H9 (cell line): ENCODE data around the gene TLN1. TPM values are rescaled to one million over a fixed set of nuclear protein-coding genes. Genes with fewer than 3 reads are reported as not detected.

Experiments used
- DNase-seq: peaks from one replicate; pipeline ENCODE4 v3.0.0-alpha.2; 2017
- H2AFZ ChIP-seq: one replicate; pipeline ENCODE4 v1.6.1; 2013; ENCODE audit warnings: mild to moderate bottlenecking, low read length, control low read depth, moderate library complexity
- H2AK5ac ChIP-seq: 2 replicates; pipeline ENCODE4 v1.6.1; 2013; ENCODE audit warnings: low read length, control low read depth, mixed read lengths; ENCODE audit not compliant: insufficient read length
- H2BK120ac ChIP-seq: one replicate; pipeline ENCODE4 v1.6.1; 2013; ENCODE audit warnings: low read depth, mild to moderate bottlenecking, low read length, control low read depth, inconsistent platforms; ENCODE audit not compliant: poor library complexity, severe bottlenecking
- H2BK12ac ChIP-seq: 2 replicates; pipeline ENCODE4 v1.6.1; 2013; ENCODE audit warnings: low read length, control low read depth, mixed read lengths, low read depth; ENCODE audit not compliant: insufficient read length
- H2BK15ac ChIP-seq: 2 replicates; pipeline ENCODE4 v1.6.1; 2013; ENCODE audit warnings: low read depth, low read length, control low read depth
- H2BK20ac ChIP-seq: one replicate; pipeline ENCODE4 v1.6.1; 2013; ENCODE audit warnings: low read depth, mild to moderate bottlenecking, low read length, control low read depth, inconsistent platforms; ENCODE audit not compliant: poor library complexity, severe bottlenecking
- H2BK5ac ChIP-seq: 2 replicates; pipeline ENCODE4 v1.6.1; 2013; ENCODE audit warnings: low read length, control low read depth, mixed read lengths; ENCODE audit not compliant: insufficient read length
- H3K14ac ChIP-seq: 2 replicates; pipeline ENCODE4 v1.6.1; 2013; ENCODE audit warnings: low read length, control low read depth; ENCODE audit not compliant: insufficient read depth
- H3K18ac ChIP-seq: 2 replicates; pipeline ENCODE4 v1.6.1; 2013; ENCODE audit warnings: low read depth, mild to moderate bottlenecking, mixed read lengths, low read length, control low read depth; ENCODE audit not compliant: insufficient read length
- H3K23ac ChIP-seq: 2 replicates; pipeline ENCODE4 v1.6.1; 2013; ENCODE audit warnings: low read length, control low read depth, mixed read lengths, low read depth; ENCODE audit not compliant: insufficient read length
- H3K23me2 ChIP-seq: 2 replicates; pipeline ENCODE4 v1.6.1; 2013; ENCODE audit warnings: low read depth, mild to moderate bottlenecking, mixed read lengths, low read length, control low read depth; ENCODE audit not compliant: insufficient read length, poor library complexity, severe bottlenecking
- H3K27ac ChIP-seq: 2 replicates; pipeline ENCODE4 v1.5.1; 2013; ENCODE audit warnings: low read length, control low read depth, mixed read lengths, low read depth; ENCODE audit not compliant: insufficient read length
- H3K27me3 ChIP-seq: 2 replicates; pipeline ENCODE4 v1.6.1; 2013; ENCODE audit warnings: low read length, control low read depth, inconsistent platforms; ENCODE audit not compliant: insufficient read depth
- H3K4ac ChIP-seq: 2 replicates; pipeline ENCODE4 v1.6.1; 2013; ENCODE audit warnings: low read depth, mild to moderate bottlenecking, control low read depth, inconsistent platforms, low read length, moderate library complexity
- H3K4me1 ChIP-seq: 2 replicates; pipeline ENCODE4 v1.6.1; 2013; ENCODE audit warnings: low read length, control low read depth, inconsistent platforms; ENCODE audit not compliant: insufficient read depth
- H3K4me2 ChIP-seq: 2 replicates; pipeline ENCODE4 v1.6.1; 2013; ENCODE audit warnings: low read length, control low read depth, mixed read lengths; ENCODE audit not compliant: insufficient read length, insufficient read depth
- H3K56ac ChIP-seq: 2 replicates; pipeline ENCODE4 v1.6.1; 2013; ENCODE audit warnings: low read depth, mild to moderate bottlenecking, mixed read lengths, low read length, control low read depth; ENCODE audit not compliant: insufficient read length
- H3K79me1 ChIP-seq: 2 replicates; pipeline ENCODE4 v1.6.1; 2013; ENCODE audit warnings: low read depth, mild to moderate bottlenecking, moderate library complexity, low read length, control low read depth, inconsistent platforms; ENCODE audit not compliant: insufficient read depth, poor library complexity, severe bottlenecking
- H3K79me2 ChIP-seq: 2 replicates; pipeline ENCODE4 v1.6.1; 2013; ENCODE audit warnings: low read length, control low read depth, inconsistent platforms; ENCODE audit not compliant: insufficient read depth
- H3K9ac ChIP-seq: 2 replicates; pipeline ENCODE4 v1.6.1; 2013; ENCODE audit warnings: low read length, control low read depth, mixed read lengths; ENCODE audit not compliant: insufficient read length; ENCODE audit errors: extremely low read depth
- H3K9me3 ChIP-seq: one replicate; pipeline ENCODE4 v1.6.1; 2013; ENCODE audit warnings: low read depth, low read length, inconsistent platforms; ENCODE audit not compliant: control insufficient read depth
- H3T11ph ChIP-seq: one replicate; pipeline ENCODE4 v1.6.1; 2013; ENCODE audit warnings: mild to moderate bottlenecking, low read length, control low read depth, inconsistent platforms
- H4K20me1 ChIP-seq: one replicate; pipeline ENCODE4 v1.6.1; 2013; ENCODE audit not compliant: control insufficient read depth, insufficient read length, insufficient read depth
- H4K5ac ChIP-seq: 2 replicates; pipeline ENCODE4 v1.6.1; 2013; ENCODE audit warnings: low read depth, mild to moderate bottlenecking, mixed read lengths, low read length, control low read depth; ENCODE audit not compliant: insufficient read length
- H4K8ac ChIP-seq: replicated peaks from 2 replicates; pipeline ENCODE4 v1.6.1; 2013; ENCODE audit warnings: low read length, control low read depth, mixed read lengths, low read depth; ENCODE audit not compliant: insufficient read length
- H4K91ac ChIP-seq: 2 replicates; pipeline ENCODE4 v1.6.1; 2013; ENCODE audit warnings: low read depth, mild to moderate bottlenecking, moderate library complexity, mixed read lengths, low read length, control low read depth; ENCODE audit not compliant: insufficient read length
- H3K27ac Mint-ChIP-seq, 3 experiments: 2 replicates in 2 of 3; 3 replicates in 1 of 3; pipeline ENCODE4 v1.8.0; 2020 to 2021; ENCODE audit warnings: mixed read lengths in 3 of 3, mild to moderate bottlenecking in 1 of 3, moderate library complexity in 1 of 3
- H3K27me3 Mint-ChIP-seq: 2 replicates; pipeline ENCODE4 v1.8.0; 2021; ENCODE audit warnings: low read depth, mild to moderate bottlenecking, moderate library complexity, mixed read lengths
- H3K36me3 Mint-ChIP-seq, 3 experiments: 2 replicates in 2 of 3; 3 replicates in 1 of 3; pipeline ENCODE4 v1.8.0; 2020 to 2021; ENCODE audit warnings: low read depth in 3 of 3, mixed read lengths in 3 of 3; ENCODE audit not compliant: insufficient read depth in 1 of 3
- H3K4me1 Mint-ChIP-seq, 2 experiments: 2 replicates each; pipeline ENCODE4 v1.8.0; 2020; ENCODE audit warnings: mixed read lengths in 2 of 2
- H3K4me3 Mint-ChIP-seq, 2 experiments: 2 replicates in 1 of 2; 3 replicates in 1 of 2; pipeline ENCODE4 v1.8.0; 2020 to 2021; ENCODE audit warnings: mild to moderate bottlenecking in 2 of 2, mixed read lengths in 2 of 2, moderate library complexity in 1 of 2
- H3K9me3 Mint-ChIP-seq, 2 experiments: 2 replicates in 1 of 2; 3 replicates in 1 of 2; pipeline ENCODE4 v1.8.0; 2020; ENCODE audit warnings: mild to moderate bottlenecking in 2 of 2, mixed read lengths in 2 of 2, moderate library complexity in 1 of 2
- WGBS: extraction: QIAGEN DNeasy Blood & Tissue Kit; methylation state at CpG from one replicate; pipeline ENCODE4 v1.1.7; 2013; ENCODE audit warnings: missing lambda C conversion rate, low lambda C conversion rate, mixed read lengths; ENCODE audit not compliant: insufficient read length; ENCODE audit errors: extremely low coverage; 5-methylcytosine and 5-hydroxymethylcytosine counted together
- total RNA-seq: library from RNA; stranded (reverse); gene quantifications from 2 replicates; pipeline ENCODE4 v1.2.1, GENCODE V29; 2021
- TF ChIP-seq, protein P1 (sequence below): fragments of 200-600 bp; sonication (generic); conservative IDR thresholded peaks from 3 replicates; pipeline ENCODE4 v1.8.0; 2021; ENCODE audit warnings: antibody characterized with exemption, mild to moderate bottlenecking

Gene TLN1
- total RNA-seq, 1 experiment from 2014 or later = 102 TPM

DNA sequence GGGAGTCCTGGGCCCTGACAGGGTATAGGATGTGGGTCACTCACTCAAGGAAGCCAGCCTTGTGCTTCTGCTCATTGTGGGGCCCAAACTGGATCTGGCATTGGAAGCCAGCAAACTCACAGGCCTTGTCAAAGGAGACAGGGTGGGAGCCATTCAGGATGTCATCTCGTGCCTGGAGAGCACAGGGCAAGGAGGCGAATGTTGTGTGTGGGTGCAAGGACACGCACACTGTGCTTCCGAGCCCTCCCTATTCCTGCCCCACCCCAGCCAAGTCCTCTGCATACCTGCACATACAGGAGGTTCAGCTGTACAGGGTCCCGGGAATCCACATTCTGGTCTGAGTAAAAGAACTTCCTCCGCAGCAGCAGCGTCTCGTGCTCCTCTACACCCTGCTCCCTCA is 8.1 kb downstream of the TLN1 start:
- no peaks in the 10 kb centered on the region for H3K79me1 ChIP-seq
- no peak overlapping the region for H3K23ac ChIP-seq
- no peaks in the 10 kb centered on the region for H3K23me2 ChIP-seq
- no peak overlapping the region for H3K18ac ChIP-seq
- Mint-ChIP-seq H3K4me3 (no peak overlapping the region), H3K27ac (no peak overlapping the region), H3K9me3 (no peaks in the 10 kb centered on the region), H3K4me1 (no peaks in the 10 kb centered on the region; a peak in 2 of 4 replicates), H3K36me3 (peaks cover 30 to 67% (median 54%) of the 10 kb centered on the region in 3 experiments; a peak in 6 of 7 replicates), H3K27me3 (no peaks in the 10 kb centered on the region)
- no CpG with 5 or more reads among the region's 8 CpGs for WGBS
- H4K20me1 ChIP-seq = no peaks in the 10 kb centered on the region
- no peak overlapping the region for H4K5ac ChIP-seq
- no peak overlapping the region for H3K14ac ChIP-seq
- H3T11ph ChIP-seq = no peak overlapping the region
- no peaks in the 10 kb centered on the region for H3K9me3 ChIP-seq
- no peak for DNase-seq
- no peak overlapping the region for H3K56ac ChIP-seq
- H2AK5ac ChIP-seq = no peak overlapping the region
- no peak overlapping the region for H2BK120ac ChIP-seq
- no peak overlapping the region for H2BK12ac ChIP-seq
- no peak overlapping the region for H3K9ac ChIP-seq
- no peak overlapping the region for H3K4ac ChIP-seq
- H4K8ac ChIP-seq = no peak overlapping the region
- no peak overlapping the region for H3K4me2 ChIP-seq
- H2BK20ac ChIP-seq = no peak overlapping the region
- H2BK5ac ChIP-seq = no peak overlapping the region
- no peak overlapping the region for H4K91ac ChIP-seq
- no peak overlapping the region for H2BK15ac ChIP-seq
- TF ChIP-seq, protein P1, sequence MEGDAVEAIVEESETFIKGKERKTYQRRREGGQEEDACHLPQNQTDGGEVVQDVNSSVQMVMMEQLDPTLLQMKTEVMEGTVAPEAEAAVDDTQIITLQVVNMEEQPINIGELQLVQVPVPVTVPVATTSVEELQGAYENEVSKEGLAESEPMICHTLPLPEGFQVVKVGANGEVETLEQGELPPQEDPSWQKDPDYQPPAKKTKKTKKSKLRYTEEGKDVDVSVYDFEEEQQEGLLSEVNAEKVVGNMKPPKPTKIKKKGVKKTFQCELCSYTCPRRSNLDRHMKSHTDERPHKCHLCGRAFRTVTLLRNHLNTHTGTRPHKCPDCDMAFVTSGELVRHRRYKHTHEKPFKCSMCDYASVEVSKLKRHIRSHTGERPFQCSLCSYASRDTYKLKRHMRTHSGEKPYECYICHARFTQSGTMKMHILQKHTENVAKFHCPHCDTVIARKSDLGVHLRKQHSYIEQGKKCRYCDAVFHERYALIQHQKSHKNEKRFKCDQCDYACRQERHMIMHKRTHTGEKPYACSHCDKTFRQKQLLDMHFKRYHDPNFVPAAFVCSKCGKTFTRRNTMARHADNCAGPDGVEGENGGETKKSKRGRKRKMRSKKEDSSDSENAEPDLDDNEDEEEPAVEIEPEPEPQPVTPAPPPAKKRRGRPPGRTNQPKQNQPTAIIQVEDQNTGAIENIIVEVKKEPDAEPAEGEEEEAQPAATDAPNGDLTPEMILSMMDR = no peak
- H3K27ac ChIP-seq = no peak overlapping the region
- peaks cover 14% of the 10 kb centered on the region; the same call in 1 of the 2 replicates for H3K4me1 ChIP-seq
- H3K27me3 ChIP-seq = no peaks in the 10 kb centered on the region
- H2AFZ ChIP-seq = no peak overlapping the region
- no peaks in the 10 kb centered on the region; the same call in none of the 2 replicates for H3K79me2 ChIP-seq
